NCI-H2196 (cell line): ENCODE results near the gene MAP2K5.

Experiments
- DNase-seq: peaks from one replicate; lab custom pipeline; 2025; ENCODE audit not compliant: unreplicated experiment; lab: John Stamatoyannopoulos, UW

The MAP2K5 gene

DNA sequence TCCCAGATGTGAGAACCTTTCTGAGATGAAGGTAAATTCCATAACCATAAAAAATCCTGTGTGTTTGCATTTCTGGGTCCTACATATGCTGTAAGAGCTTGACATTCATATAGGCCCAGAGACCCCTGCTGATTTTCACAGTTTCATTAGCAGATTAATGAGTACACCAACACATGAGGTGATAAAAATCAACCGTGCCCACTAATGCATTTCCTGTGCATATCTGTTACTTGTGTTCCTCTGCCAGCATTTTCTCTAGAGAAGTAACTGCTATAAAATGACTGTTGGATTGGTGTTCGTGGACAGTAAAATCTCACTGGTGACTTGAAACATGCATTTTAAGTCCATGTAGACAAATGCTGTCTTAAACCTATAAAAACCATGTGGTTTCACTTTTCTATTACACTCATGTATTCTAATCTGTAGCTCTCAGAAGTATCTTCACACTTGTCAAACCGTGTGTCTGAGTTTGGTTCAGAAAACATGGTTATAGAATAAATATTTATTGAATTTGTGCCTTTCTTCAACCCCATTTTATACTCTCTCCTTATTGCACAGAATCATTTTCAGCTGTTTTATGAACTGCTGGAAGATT, 14.6 kb downstream of the MAP2K5 start:
- no peak for DNase-seq

DNA sequence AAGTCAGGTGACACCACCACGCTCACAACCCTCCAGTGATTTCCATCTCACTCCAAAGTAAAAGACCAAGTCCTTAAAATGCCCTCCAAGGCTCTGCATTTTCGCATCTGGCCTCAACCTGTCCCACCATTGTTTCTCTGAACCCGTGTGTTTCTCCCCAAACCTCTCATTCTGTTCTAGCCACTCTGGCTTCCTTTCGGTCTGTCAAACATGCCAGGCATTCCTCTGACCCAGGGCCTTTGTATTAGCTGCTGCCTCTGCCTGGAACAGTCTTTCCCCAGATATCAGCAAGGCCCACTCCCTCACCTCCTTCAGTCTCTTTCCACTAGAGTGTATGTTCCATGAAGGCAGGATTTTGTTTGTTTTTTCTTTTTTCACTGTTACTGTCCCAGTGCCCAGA, 16.0 kb downstream of the MAP2K5 start:
- no peak for DNase-seq

DNA sequence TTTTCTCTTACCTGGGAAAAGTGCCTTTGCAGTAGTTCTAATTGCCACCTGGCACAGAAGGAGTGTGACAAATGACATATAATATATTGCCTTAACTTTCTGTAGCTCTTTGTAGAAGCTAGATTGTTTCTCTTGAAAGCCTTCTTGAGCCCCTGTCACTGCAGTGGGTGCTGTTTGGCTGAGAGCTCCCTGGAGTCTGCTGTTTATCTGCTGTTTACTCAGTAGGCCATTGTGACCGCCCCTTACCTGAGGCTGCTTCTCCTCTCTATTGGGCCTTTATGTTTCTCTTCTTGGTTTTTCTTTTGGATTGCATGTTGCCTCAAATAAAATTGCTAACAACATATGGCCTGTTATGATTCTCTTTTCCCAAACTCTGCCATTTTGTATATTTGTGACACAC, 16.7 kb downstream of the MAP2K5 start:
- no peak for DNase-seq

DNA sequence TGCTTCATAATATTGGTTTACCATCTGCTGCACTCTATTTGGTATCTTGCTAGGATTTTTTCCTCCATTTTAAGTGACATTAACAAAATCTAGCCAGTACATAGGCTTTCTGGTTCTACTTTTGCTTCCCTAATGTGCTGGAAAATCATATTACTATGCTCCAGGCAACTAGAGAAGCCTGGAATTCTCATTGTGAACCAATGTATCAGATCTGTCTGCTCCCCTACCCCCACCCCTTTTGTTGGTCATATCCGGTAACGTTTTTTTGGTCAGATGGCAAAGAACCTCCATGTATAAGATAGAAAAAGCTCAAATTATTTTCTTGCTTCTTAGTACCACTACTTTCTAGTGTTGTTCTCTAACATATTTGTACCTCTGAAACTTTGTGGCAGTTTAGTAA, 17.1 kb downstream of the MAP2K5 start:
- DNase-seq: no peak

DNA sequence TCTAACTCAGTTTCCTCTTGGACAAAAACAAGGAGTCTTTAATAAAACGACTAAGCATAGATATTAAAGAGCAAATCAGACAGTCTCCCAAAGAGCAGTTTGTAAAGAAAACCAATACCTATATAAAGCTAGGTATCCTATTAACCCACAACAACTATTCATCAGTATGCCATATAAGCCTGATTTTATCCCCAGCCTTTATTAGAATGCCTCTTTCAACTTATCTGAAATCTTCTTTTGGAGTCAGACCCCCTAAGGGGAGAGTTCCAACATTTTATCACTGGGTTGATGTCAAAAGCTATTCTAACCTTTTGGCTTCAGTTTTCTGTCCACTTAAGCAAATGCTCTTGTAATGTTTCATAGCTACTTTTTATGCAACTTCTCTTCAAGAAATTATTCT, 17.8 kb downstream of the MAP2K5 start:
- DNase-seq: no peak

DNA sequence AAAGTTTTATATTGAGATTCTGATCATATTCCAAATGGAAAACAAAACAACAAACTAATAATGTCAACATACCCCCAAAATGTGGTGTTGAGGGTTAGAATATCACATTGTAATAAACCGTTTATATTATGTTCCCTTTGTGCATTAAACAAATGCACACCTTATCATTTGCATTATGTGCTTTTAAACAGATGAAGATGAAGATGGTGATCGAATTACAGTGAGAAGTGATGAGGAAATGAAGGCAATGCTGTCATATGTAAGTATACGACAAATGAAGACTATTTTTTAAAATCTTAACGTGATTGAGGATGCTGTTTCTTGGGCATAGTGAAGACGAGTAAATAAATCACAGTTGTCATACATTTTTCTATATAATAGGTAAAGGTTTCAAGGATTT, 20.6 kb downstream of the MAP2K5 start:
- no peak for DNase-seq

DNA sequence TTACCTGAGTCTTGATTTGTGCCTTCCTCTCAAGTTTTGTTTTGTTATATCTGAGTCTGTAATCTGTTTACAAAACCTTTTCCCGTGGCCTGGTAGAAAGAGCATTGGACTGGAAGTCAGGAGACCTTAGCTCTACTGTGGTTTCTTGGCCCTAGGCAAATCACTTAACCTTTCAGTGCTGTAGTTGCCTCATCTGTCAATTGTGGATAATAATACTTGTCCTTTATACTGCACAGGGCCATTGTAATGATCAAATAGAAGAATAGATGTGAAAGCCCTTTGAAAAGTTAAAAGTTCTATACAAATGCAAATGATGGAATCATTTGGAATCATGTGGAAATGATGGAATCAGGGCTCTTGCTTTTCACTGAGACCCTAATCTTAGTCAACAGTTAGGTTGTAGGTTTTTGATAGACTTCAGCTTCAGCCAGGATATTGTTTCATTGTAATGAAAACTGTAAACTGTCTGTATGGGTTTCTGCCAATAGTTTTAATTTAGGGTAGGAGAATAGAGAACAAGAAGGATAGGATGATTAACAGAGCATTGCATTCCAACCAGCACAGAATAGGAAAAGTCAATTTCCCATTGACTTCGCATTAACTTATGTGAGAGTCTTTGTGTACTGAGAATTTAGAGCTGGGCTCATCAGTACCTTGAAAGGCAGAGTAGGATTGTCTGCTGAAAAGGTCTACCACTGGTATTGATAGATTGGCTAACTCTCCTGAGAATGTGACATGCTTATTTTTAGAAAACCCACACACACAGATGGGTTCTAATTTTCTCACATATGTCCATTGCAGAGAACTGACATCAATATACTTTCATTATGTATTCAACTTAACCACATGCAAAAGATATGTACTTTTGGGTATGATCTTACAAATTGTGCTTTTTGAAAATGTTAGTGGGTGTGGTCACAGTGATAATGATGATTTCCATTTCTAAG, 21.8 kb downstream of the MAP2K5 start:
- no peak for DNase-seq

DNA sequence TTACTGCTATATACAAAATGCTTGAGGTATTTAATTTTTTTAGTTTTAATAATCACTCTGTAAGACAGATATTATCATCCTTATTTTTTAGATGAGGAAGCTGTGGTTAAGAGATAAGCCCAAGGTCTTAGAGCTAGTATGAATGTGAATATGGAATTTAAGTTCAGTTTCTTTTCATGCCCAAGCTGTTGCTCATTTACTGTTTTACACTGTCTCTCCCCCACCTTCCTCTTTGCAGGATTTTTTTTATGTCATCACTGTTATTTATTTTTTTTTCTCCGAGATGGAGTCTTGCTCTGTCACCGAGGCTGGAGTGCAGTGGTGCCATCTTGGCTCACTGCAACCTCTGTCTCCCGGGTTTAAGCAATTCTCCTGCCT, 22.5 kb downstream of the MAP2K5 start:
- no peak for DNase-seq

DNA sequence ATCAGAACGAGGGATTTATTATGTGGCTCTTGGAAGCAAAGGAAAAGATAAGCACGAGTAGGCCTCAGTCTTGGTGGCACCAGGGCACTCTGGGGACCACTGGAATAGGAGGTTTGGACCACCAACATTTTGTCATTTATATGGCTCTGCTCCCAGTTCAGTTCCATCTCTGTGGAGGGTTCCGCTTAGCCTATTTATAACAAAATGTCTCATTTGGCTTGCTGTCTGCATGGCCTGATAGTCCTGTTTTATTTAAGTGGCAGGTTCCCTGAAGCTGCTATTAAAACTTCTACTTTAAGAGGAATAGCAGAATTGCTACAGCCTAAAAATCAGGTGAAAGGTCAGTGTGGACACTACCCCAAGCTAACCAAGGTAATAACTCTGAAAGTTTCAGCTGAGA, 27.2 kb downstream of the MAP2K5 start:
- no peak for DNase-seq

DNA sequence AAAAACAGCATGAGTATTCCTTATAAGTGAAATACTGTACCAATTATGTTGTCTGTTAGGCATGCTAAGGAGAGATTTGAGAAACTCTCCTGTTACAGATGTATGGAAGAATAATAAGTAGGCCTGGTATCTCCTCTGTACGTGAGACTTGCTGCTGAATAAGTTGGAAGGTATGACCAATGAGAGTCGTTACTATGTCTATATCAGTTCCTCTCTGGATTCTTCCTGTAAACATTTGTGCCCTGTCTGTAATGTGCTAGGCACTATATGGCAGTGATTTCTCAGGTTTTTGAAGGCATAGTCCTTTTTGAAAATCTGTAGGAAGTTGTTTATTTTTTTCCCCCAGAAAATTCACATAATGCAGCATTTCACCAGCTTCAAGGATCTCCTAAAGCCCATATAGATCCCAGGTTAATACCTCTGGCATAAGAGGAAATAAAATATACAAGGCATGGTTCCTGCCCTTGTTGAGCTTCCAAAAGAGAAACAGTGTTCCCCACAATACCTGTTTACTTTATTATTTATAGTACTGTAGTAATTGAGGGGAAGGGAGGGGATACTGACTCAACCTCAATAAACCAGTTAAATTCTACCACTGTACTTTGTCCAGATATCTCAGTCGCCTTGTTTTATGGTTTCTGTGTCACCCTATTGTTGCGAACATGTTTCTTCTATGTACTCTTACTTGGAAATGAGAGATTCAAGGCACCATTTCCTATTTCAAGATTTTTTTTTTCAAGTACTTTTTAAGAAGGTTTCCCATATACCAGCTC, 28.6 kb downstream of the MAP2K5 start:
- DNase-seq: no peak

DNA sequence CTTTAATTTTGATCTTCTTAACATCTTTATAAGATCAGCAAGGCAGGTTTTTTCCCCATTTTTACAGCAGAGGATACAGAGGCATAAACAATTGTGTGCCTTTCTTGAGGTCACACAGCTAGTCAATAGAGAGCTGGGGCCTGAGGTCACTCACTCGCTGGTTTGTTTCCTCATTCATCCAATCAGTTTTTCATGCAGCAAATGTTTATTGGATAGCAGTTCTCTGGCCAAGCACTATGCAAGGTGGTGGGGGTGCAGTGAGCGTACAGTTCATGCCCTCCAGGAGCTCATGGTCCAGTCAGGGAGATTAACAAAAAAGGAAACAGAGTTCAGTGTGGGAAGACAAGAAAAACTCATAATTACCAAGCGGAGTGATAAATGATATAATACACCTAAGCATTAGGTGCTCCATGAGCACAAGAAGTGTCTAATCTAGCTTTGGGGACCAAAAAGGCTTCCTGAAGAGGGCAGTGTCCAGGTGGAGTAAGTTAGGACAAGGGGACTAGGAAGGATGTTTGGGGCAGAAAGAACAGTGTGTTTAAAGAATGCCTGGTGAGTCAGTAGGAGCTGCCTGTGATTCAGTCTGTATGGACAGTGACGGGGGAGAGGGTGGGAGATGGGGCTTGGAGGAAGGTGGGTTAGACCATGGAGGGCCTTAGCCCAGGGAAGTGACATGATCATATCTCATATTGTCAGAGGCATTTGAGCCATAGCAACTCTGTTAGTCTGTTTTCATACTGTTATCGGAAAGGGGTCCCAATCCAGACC, 29.3 kb downstream of the MAP2K5 start:
- DNase-seq: no peak

DNA sequence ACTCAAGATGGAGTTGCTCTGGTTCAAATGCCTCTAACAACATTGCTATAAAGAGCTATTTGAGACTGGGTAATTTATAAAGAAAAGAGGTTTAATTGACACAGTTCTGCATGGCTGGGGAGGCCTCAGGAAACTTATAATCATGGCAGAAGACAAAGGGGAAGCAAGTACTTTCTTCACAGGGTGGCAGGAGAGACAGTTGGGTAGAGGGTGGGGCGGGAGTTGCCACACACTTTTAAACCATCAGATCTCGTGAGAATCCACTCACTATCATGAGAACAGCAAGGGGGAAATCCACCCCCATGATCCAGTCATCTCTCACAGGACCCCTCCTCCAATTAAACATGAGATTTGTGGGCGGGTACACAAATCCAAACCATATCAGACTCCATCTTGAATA, 30.7 kb downstream of the MAP2K5 start:
- DNase-seq: no peak

DNA sequence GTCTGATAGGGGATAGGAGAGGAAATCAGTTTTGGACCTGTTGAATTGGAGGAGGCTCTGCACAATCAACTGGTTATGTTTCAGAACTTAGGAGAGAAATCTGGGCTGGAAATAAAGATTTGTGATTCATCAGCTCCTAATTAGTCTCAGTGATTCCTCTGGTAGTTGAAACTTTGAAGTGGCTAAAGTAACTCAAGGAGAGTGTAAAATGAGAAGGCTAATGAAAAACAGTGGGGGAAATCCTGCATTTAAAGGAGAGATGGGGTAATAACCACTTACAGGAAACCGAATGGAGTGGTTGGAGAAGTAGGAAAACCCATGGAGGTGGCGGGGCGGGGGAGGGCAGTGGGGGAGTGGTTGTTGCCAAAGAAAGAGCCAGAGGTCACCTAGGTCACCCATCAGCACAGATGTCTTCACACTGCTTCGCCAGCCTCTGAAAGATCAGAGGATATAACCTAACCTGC, 32.6 kb downstream of the MAP2K5 start:
- DNase-seq: no peak

DNA sequence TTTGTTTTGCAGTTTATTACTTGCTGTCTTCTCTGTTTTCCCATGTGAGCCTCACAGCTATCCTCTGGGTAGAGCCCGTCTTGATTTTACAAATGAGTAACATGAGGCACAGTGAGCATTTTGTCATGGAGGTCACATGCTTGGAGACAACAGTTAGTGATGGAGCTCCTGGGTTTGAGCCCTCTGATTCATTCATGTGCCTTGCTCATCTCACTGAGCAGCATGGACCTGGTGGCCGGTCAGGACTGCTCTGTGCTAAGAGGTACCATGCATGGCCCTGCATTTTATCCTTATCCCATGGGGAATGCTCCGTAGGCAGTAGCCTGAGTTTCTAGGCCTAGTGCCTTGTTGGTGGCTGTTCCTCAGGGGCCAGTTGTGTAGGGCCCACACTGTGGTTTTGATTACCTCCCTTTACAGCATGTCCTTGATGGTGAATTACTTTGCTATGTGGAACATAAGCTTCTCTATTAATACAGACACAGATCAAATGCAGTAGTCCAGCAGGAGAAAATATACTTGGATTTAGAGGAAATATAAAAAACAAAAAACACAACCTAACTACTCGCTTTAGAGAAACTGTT, 35.6 kb downstream of the MAP2K5 start:
- no peak for DNase-seq

DNA sequence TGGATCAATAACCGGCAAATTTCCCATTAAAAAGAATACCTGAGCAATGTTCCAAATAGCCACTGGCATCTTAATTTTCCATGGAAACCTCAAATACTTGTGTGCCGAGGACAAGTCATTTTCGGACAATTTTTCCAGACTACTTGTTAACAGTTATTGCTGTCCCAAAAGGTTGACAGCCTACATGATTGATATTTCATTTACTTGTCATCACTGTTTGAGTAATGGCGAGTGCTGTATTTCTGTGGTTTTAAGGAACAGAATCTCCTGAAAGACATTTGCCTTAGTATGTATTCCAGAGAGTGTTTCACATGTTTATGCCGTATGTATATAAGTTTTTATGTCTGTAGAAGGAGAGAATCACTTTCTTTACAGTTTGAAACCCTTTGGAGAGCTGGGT, 36.7 kb downstream of the MAP2K5 start:
- DNase-seq: no peak

DNA sequence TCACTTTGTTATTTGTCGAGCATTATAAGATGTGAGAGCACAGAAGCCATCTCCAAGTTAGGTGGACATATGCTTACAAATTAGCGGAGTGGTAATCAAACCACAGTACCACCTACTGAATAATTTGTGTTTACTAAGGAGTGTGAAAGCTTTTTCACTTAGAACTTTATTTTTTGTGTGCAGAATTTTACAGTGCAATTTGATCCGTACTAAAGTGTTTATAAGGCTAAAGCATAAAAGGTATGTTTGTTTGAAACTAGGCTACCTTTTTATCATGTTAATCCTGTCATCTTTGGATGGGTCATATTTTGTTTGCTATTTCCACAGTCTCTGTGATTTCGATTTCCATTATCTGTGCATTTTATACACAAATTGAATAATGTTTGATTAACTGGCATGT, 37.5 kb downstream of the MAP2K5 start:
- no peak for DNase-seq

DNA sequence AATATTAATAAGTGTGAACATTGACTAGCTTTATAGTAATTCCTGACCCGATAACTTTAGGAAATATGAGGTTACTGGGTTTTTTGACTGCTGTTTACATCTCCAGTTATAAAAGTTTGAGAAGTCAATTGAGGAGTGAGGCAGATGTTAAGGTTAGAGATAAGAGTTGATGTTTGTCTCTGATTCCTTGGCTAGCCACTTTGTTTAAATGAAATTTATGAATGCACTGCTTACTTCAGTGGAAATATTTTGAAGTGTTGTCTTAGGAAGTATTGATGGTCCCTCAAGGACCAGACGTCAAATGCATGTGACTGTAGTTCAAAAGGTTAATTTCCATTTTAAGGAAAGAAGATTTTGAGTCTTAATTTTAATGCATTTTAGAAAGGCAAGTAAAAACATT, 41.7 kb downstream of the MAP2K5 start:
- DNase-seq: no peak

DNA sequence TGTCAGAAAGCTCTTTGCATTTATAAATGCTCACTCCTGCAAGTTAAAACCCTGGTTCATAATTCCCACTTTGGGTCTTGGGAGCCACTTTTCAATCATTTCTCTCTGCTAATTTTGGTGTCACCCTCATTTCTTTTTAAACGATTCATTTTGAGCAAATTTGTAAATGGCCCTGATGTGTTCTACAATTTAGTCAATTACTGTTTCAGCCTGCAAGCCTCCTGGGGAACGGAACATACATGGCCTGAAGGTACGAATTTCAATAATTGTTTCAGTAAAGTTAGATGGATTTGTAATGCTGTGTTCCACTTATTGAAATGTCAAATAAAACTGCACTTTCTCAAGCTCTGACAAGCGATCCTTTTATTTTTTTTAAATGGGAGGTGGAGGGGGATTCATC, 43.2 kb downstream of the MAP2K5 start:
- no peak for DNase-seq

DNA sequence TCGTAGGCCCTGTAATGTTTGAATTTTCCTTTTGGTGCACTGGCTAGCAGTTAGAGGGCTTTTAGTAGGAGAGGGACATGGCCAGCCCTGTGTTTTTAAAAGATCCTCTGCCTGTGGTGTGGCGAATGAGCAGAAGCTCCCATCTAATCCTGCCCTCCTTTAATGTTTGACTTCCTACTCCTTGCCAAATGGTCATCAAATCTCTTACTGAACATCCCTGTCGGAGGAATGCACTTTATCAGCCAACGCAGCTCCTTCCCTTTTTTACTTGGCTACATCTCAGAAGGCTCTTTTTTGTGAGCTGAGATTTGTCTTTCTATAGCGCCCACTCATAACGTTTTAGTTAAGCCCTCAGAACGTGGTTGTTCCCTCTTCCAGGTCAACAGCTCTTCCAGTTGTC, 44.8 kb downstream of the MAP2K5 start:
- no peak for DNase-seq

DNA sequence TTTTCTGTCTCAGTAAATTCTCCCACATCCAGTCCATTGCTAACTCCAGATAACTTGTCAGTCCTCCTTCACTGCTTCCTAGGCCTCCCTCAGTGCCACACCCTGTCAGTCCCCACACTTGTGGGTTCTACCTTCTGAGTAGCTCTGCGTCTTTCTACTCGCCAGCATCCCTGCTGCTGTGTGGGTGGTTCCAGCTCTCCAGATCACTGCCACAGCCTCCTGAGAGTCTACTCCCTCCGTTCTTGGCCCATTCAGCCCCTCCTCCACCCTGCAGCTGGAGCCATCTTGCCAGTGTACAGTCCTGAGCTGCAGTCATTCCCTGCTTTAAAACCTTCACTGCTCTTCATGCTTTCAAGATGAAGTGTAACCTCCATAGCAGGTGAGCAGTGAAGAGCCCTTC, 45.3 kb downstream of the MAP2K5 start:
- no peak for DNase-seq

DNA sequence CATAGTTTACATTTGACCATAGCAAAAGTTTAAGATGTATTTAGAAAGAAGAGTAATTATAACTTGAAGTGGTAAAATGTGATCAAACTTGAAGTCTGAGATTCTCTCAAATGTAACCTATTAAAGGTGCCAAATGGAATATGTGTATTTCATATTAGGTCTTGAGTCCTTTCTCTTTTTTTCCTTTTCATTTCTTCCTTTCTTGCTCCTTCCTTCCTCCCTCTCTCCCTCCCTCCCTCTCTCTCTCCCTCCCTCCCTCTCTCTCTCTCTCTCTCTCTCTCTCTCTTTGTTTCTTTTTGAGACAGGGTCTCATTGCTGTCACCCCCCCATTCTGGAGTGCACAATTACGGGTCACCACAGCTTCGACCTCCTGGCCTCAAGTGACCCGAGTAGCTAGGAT, 47.7 kb downstream of the MAP2K5 start:
- DNase-seq: no peak
